Nephron progenitor cell (in vitro differentiated cells): ENCODE measurements around the gene POLDIP2.

Experiments used
- DNase-seq: peaks from one replicate; pipeline ENCODE4 v3.0.0; 2021
- H3K27ac Mint-ChIP-seq: 2 replicates; pipeline ENCODE4 v1.8.0; 2021; ENCODE audit warnings: mild to moderate bottlenecking, moderate library complexity, mixed read lengths
- H3K27me3 Mint-ChIP-seq: 2 replicates; pipeline ENCODE4 v1.8.0; 2021; ENCODE audit warnings: mild to moderate bottlenecking, low read depth, mixed read lengths; ENCODE audit not compliant: poor library complexity
- H3K36me3 Mint-ChIP-seq: 2 replicates; pipeline ENCODE4 v1.8.0; 2021; ENCODE audit warnings: low read depth, mixed read lengths
- H3K4me1 Mint-ChIP-seq: 2 replicates; pipeline ENCODE4 v1.8.0; 2021; ENCODE audit warnings: mixed read lengths
- H3K4me3 Mint-ChIP-seq: 2 replicates; pipeline ENCODE4 v1.8.0; 2021; ENCODE audit warnings: mild to moderate bottlenecking, moderate library complexity, mixed read lengths
- H3K9me3 Mint-ChIP-seq: 2 replicates; pipeline ENCODE4 v1.8.0; 2021; ENCODE audit warnings: mild to moderate bottlenecking, moderate library complexity, mixed read lengths
- CTCF ChIP-seq: fragments of 200-600 bp; sonication (generic); IDR thresholded peaks from 2 replicates; pipeline ENCODE4 v1.5.0; 2021; ENCODE audit warnings: antibody characterized with exemption

POLDIP2 gene

GRCh38 chr17:28327709-28328108 lies 29.6 kb downstream of the POLDIP2 start:
- Mint-ChIP-seq H3K27ac (peak overlapping the region; percentile 63), H3K9me3 (no peaks in the 10 kb centered on the region), H3K4me3 (no peak overlapping the region), H3K4me1 (peaks cover 30% of the 10 kb centered on the region), H3K27me3 (peaks cover 3% of the 10 kb centered on the region), H3K36me3 (peaks cover 32% of the 10 kb centered on the region)
- no peak for DNase-seq
- TF ChIP-seq CTCF: no peak

GRCh38 chr17:28327031-28327607 lies 30.2 kb downstream of the POLDIP2 start:
- no peak overlapping the region for H3K4me3 Mint-ChIP-seq
- peaks cover 37% of the 10 kb centered on the region for H3K36me3 Mint-ChIP-seq
- DNase-seq: no peak
- peaks cover 36% of the 10 kb centered on the region for H3K4me1 Mint-ChIP-seq
- no peak for TF ChIP-seq CTCF
- no peak overlapping the region for H3K27ac Mint-ChIP-seq
- no peaks in the 10 kb centered on the region for H3K27me3 Mint-ChIP-seq
- no peaks in the 10 kb centered on the region for H3K9me3 Mint-ChIP-seq

- DNase-seq: no peak
- Mint-ChIP-seq H3K9me3 (no peaks in the 10 kb centered on the region), H3K4me3 (no peak overlapping the region), H3K27ac (peak overlapping the region; percentile 46), H3K36me3 (peaks cover 45% of the 10 kb centered on the region), H3K4me1 (peaks cover 45% of the 10 kb centered on the region), H3K27me3 (no peaks in the 10 kb centered on the region)
- TF ChIP-seq CTCF: no peak
Measured at GRCh38 chr17:28326114-28326513, 31.2 kb downstream of the POLDIP2 start.

- Mint-ChIP-seq H3K4me1 (peaks cover 54% of the 10 kb centered on the region), H3K27me3 (no peaks in the 10 kb centered on the region), H3K27ac (peak overlapping the region; percentile 46), H3K4me3 (no peak overlapping the region), H3K9me3 (no peaks in the 10 kb centered on the region), H3K36me3 (peaks cover 54% of the 10 kb centered on the region)
- TF ChIP-seq CTCF: no peak
- DNase-seq: no peak
Measured at GRCh38 chr17:28325211-28325610, 32.1 kb downstream of the POLDIP2 start.

GRCh38 chr17:28324781-28325180 lies 32.5 kb downstream of the POLDIP2 start:
- no peak for TF ChIP-seq CTCF
- H3K4me3 Mint-ChIP-seq: no peak overlapping the region
- DNase-seq: no peak
- H3K27me3 Mint-ChIP-seq: no peaks in the 10 kb centered on the region
- peak overlapping the region; percentile 46 for H3K27ac Mint-ChIP-seq
- H3K36me3 Mint-ChIP-seq: peaks cover 55% of the 10 kb centered on the region
- peaks cover 58% of the 10 kb centered on the region for H3K4me1 Mint-ChIP-seq
- no peaks in the 10 kb centered on the region for H3K9me3 Mint-ChIP-seq

GRCh38 chr17:28324267-28324745 lies 33.0 kb downstream of the POLDIP2 start:
- no peak for DNase-seq
- H3K9me3 Mint-ChIP-seq: no peaks in the 10 kb centered on the region
- H3K27me3 Mint-ChIP-seq: no peaks in the 10 kb centered on the region
- peaks cover 63% of the 10 kb centered on the region for H3K4me1 Mint-ChIP-seq
- peak overlapping the region; percentile 42 for H3K27ac Mint-ChIP-seq
- TF ChIP-seq CTCF: no peak
- peaks cover 55% of the 10 kb centered on the region for H3K36me3 Mint-ChIP-seq
- H3K4me3 Mint-ChIP-seq: no peak overlapping the region
